SK-N-SH (cell line): ENCODE measurements around the gene SLC49A3. TPM values are rescaled to one million over a fixed set of nuclear protein-coding genes. Genes with fewer than 3 reads are reported as not detected.
A peak's percentile ranks its signal among the peaks of the same experiment; 100 is the strongest.

Experiments
- CTCF ChIA-PET: fragments of 300-600, 350-600 bp; formaldehyde crosslinking; extraction: SDS; loops from one replicate; lab custom pipeline; 2021; lab: Yijun Ruan, JAX
- POLR2A ChIA-PET: fragments of 350-600 bp; sonication (Branson Sonifier 250); formaldehyde crosslinking; extraction: SDS; loops from one replicate; lab custom pipeline; 2020; ENCODE audit warnings: antibody characterized with exemption, inconsistent platforms; lab: Yijun Ruan, JAX
- DNase-seq: peaks from one replicate; pipeline ENCODE4 v3.0.0; 2012
- H2AFZ ChIP-seq: fragments of 200-600 bp; sonication (generic); 2 replicates; pipeline ENCODE4 v1.8.1; 2016; ENCODE audit warnings: antibody characterized with exemption, mild to moderate bottlenecking, low read depth
- H3F3A ChIP-seq: fragments of 200-600 bp; sonication (generic); replicated peaks from 2 replicates; pipeline ENCODE3; 2016; ENCODE audit warnings: antibody characterized with exemption, mild to moderate bottlenecking; ENCODE audit not compliant: insufficient read depth
- H3K27ac ChIP-seq, 2 experiments: fragments of 200-500 bp in 1 of 2; fragments of 200-600 bp in 1 of 2; sonication (Bioruptor generic) in 1 of 2; sonication (generic), shearing (Covaris generic) in 1 of 2; 2 replicates each; pipeline versions ENCODE4 v1.5.1 to v1.6.1; 2014 to 2016; ENCODE audit warnings: low read depth in 2 of 2, inconsistent platforms in 1 of 2, low read length in 1 of 2, mild to moderate bottlenecking in 1 of 2, mixed read lengths in 1 of 2
- H3K27me3 ChIP-seq: fragments of 200-600 bp; sonication (generic), shearing (Covaris generic); 2 replicates; pipeline ENCODE4 v1.6.1; 2016; ENCODE audit warnings: mixed run types; ENCODE audit not compliant: insufficient read depth
- H3K36me3 ChIP-seq, 2 experiments: fragments of 200-500 bp in 1 of 2; fragments of 200-600 bp in 1 of 2; sonication (Bioruptor generic) in 1 of 2; sonication (generic) in 1 of 2; replicated peaks in 1 of 2; 2 replicates each; pipeline versions ENCODE3 to v1.5.1; 2014 to 2016; ENCODE audit warnings: low read length in 1 of 2, mild to moderate bottlenecking in 1 of 2; ENCODE audit not compliant: insufficient read depth in 2 of 2, control insufficient read depth in 1 of 2
- H3K4me1 ChIP-seq, 2 experiments: fragments of 200-500 bp in 1 of 2; fragments of 200-600 bp in 1 of 2; sonication (Bioruptor generic) in 1 of 2; sonication (generic), shearing (Covaris generic) in 1 of 2; 2 replicates each; pipeline versions ENCODE4 v1.5.1 to v1.6.1; 2014 to 2016; ENCODE audit warnings: low read depth in 1 of 2, low read length in 1 of 2, mixed run types in 1 of 2; ENCODE audit not compliant: insufficient read depth in 2 of 2, control insufficient read depth in 1 of 2
- H3K4me2 ChIP-seq: fragments of 200-600 bp; sonication (generic), shearing (Covaris generic); 2 replicates; pipeline ENCODE4 v1.6.1; 2017; ENCODE audit warnings: mixed run types
- H3K4me3 ChIP-seq, 2 experiments: fragments of 200-500 bp in 1 of 2; fragments of 200-600 bp in 1 of 2; sonication (Bioruptor generic) in 1 of 2; sonication (generic), shearing (Covaris generic) in 1 of 2; 2 replicates each; pipeline versions ENCODE4 v1.5.1 to v1.8.1; 2014 to 2016; ENCODE audit warnings: low read depth in 2 of 2, inconsistent platforms in 1 of 2, low read length in 1 of 2, mild to moderate bottlenecking in 1 of 2, mixed read lengths in 1 of 2, moderate library complexity in 1 of 2
- H3K79me2 ChIP-seq: fragments of 200-600 bp; sonication (generic); 2 replicates; pipeline ENCODE4 v1.8.1; 2017; ENCODE audit warnings: mild to moderate bottlenecking; ENCODE audit not compliant: insufficient read depth
- H3K9ac ChIP-seq: fragments of 200-600 bp; sonication (generic); 2 replicates; pipeline ENCODE4 v1.6.1; 2017; ENCODE audit warnings: mixed run types
- H3K9me2 ChIP-seq: fragments of 200-600 bp; sonication (generic); 2 replicates; pipeline ENCODE4 v1.6.1; 2017; ENCODE audit warnings: mixed run types
- H3K9me3 ChIP-seq: fragments of 200-600 bp; sonication (generic); 2 replicates; pipeline ENCODE4 v1.6.1; 2017; ENCODE audit warnings: mixed run types, mild to moderate bottlenecking, moderate library complexity
- H4K20me1 ChIP-seq: fragments of 200-600 bp; sonication (generic); 2 replicates; pipeline ENCODE4 v1.6.1; 2017; ENCODE audit warnings: mild to moderate bottlenecking, mixed run types; ENCODE audit not compliant: insufficient read depth
- EP300 ChIP-seq, 2 experiments: IDR thresholded peaks; 2 replicates each; pipeline versions ENCODE4 v1.4.0 to v1.6.1; 2012; ENCODE audit warnings: borderline replicate concordance in 1 of 2, low read depth in 1 of 2, low read length in 1 of 2
- FOXM1 ChIP-seq: IDR thresholded peaks from 2 replicates; pipeline ENCODE4 v1.4.0; 2012; ENCODE audit warnings: low read depth, mild to moderate bottlenecking
- MXI1 ChIP-seq: IDR thresholded peaks from 2 replicates; pipeline ENCODE4 v1.6.1; 2012; ENCODE audit warnings: mild to moderate bottlenecking, low read depth, low read length, improper control_type of control experiment
- NFIC ChIP-seq: IDR thresholded peaks from 2 replicates; pipeline ENCODE4 v1.4.0; 2012; ENCODE audit warnings: borderline replicate concordance
- NRF1 ChIP-seq: IDR thresholded peaks from 2 replicates; pipeline ENCODE4 v1.6.1; 2012; ENCODE audit warnings: low read depth, mild to moderate bottlenecking, low read length
- RAD21 ChIP-seq: IDR thresholded peaks from 2 replicates; pipeline ENCODE4 v1.6.1; 2012; ENCODE audit warnings: mild to moderate bottlenecking, low read length
- RFX5 ChIP-seq: IDR thresholded peaks from 2 replicates; pipeline ENCODE4 v1.6.1; 2012; ENCODE audit warnings: mild to moderate bottlenecking, improper control_type of control experiment, low read length
- RXRA ChIP-seq: IDR thresholded peaks from 2 replicates; pipeline ENCODE4 v1.4.0; 2012; ENCODE audit warnings: low read depth, mild to moderate bottlenecking, borderline replicate concordance
- SMC3 ChIP-seq: IDR thresholded peaks from 2 replicates; pipeline ENCODE4 v1.6.1; 2012; ENCODE audit warnings: low read depth, low read length, improper control_type of control experiment
- TCF12 ChIP-seq: IDR thresholded peaks from 2 replicates; pipeline ENCODE4 v1.4.0; 2012
- WGBS: methylation state at CpG from one replicate; pipeline ENCODE4 v1.1.6; 2017; ENCODE audit warnings: low lambda C conversion rate; 5-methylcytosine and 5-hydroxymethylcytosine counted together
- polyA plus RNA-seq, 3 experiments: library from polyadenylated mRNA; depleted of rRNA; stranded (reverse); fragments of >200 nt; gene quantifications; 2 replicates each; pipeline ENCODE4 v1.2.3, GENCODE V29; 2012
- TF ChIP-seq, protein P1 (sequence below): fragments of 150-350 bp; IDR thresholded peaks from 2 replicates; pipeline ENCODE4 v1.6.1; 2017; ENCODE audit warnings: antibody characterized with exemption, low read length, low read depth, borderline replicate concordance

SLC49A3 gene
- polyA plus RNA-seq, 1 of the 3 experiments (the other 2 are of a cell fraction): 0.05 TPM

- no peaks in the 10 kb centered on the region for H3K27me3 ChIP-seq
- CTCF ChIA-PET: interaction anchor here (1.2 to 2.4 kb wide), 2 partner anchors 18 to 29 kb away, joined by 4 to 8 read pairs; partner anchors contain the start of gene ATP5ME
- no peak for DNase-seq
- WGBS: 96% methylated on average over 7 of the region's 7 CpGs
- TF ChIP-seq MXI1 (no peak), EP300 (IDR thresholded peaks at IDR 0.05; ENCODE audit: borderline replicate concordance in 1 of 2, low read depth in 1 of 2, low read length in 1 of 2) (no peak), SMC3 (no peak), RFX5 (no peak), NFIC (no peak)
- TF ChIP-seq, all 33 proteins: peak for 0
- H3K9me2 ChIP-seq: no peaks in the 10 kb centered on the region
- peaks cover 5% of the 10 kb centered on the region; the same call in 1 of the 2 replicates for H4K20me1 ChIP-seq
- no peaks in the 10 kb centered on the region for H3K36me3 ChIP-seq
- H2AFZ ChIP-seq: no peak overlapping the region
- no peak overlapping the region for H3K9ac ChIP-seq
- peaks cover 0 to 7% of the 10 kb centered on the region in 2 experiments; a peak in 1 of 4 replicates for H3K4me1 ChIP-seq
- POLR2A ChIA-PET: no interaction called here
- no peak overlapping the region for H3K4me3 ChIP-seq
- peaks cover 17% of the 10 kb centered on the region for H3K79me2 ChIP-seq
- no peaks in the 10 kb centered on the region for H3K9me3 ChIP-seq
- H3K4me2 ChIP-seq: no peak overlapping the region
- H3K27ac ChIP-seq: no peak overlapping the region
- H3F3A ChIP-seq: no peaks in the 10 kb centered on the region
Observed at GRCh38 chr4:702618-703048, 13.7 kb upstream of the SLC49A3 start.

DNA sequence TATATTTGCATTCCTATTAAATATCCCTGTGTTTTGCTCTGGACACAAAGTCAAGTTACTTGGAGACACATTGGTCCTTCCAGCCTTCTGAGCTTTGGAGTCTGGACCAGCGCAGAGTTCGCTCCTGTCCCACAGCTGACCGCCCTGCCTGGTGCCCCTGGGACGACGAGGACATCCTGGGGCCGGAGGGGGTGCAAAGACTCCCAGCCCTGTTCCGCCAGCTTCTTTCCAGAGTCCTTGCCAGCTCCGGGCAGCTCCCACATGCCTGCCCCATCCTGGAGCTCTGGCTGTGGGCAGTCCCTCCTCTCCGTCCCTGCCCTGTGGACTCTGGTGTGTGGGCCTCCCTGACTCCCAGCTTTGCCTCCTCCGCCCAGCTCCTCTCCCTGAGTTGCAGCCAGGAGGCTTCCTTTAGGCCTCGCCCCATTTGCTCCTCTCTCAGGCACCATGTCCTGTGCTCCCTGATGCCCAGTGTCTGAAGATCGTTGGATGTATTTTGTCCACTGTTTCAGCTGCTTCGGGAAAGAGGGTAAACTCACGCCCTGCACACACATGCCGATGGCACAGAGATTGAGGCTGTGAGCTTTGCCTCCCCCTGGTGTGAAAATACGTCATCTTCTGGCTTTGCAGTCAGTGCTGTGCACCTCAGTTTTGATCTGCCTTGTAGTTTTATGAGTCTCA, 11.8 kb upstream of the SLC49A3 start:
- Histone ChIP-seq H3K27ac (no peak overlapping the region), H3K4me2 (no peak overlapping the region), H3K9me3 (no peaks in the 10 kb centered on the region), H4K20me1 (no peaks in the 10 kb centered on the region), H3K79me2 (peaks cover 1% of the 10 kb centered on the region; the same call in 1 of the 2 replicates), H3K9ac (no peak overlapping the region), H3K4me1 (no peaks in the 10 kb centered on the region; a peak in 1 of 4 replicates), H3K36me3 (no peaks in the 10 kb centered on the region), H3K4me3 (no peak overlapping the region), H3F3A (no peaks in the 10 kb centered on the region), H3K27me3 (no peaks in the 10 kb centered on the region), H2AFZ (no peak overlapping the region), H3K9me2 (no peaks in the 10 kb centered on the region)
- ChIA-PET POLR2A (no interaction called here), CTCF (interaction anchor here (0.9 to 2.8 kb wide), 3 partner anchors 17 to 98 kb away, joined by 3 to 22 read pairs (median 4); partner anchors contain the start of genes ATP5ME and MYL5)
- no peak for DNase-seq
- TF ChIP-seq, protein P1, sequence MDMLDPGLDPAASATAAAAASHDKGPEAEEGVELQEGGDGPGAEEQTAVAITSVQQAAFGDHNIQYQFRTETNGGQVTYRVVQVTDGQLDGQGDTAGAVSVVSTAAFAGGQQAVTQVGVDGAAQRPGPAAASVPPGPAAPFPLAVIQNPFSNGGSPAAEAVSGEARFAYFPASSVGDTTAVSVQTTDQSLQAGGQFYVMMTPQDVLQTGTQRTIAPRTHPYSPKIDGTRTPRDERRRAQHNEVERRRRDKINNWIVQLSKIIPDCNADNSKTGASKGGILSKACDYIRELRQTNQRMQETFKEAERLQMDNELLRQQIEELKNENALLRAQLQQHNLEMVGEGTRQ: no peak
- TF ChIP-seq RXRA (no peak), RFX5 (no peak), EP300 (IDR thresholded peaks at IDR 0.05; ENCODE audit: borderline replicate concordance in 1 of 2, low read depth in 1 of 2, low read length in 1 of 2) (no peak), TCF12 (no peak), RAD21 (peak; percentile 25; the same call in 1 of the 2 replicates), NRF1 (no peak), FOXM1 (no peak)
- 83% methylated on average over 16 of the region's 16 CpGs for WGBS
